Aorta (tissue), 5 donors: ENCODE data around the gene SMC6. TPM values are rescaled to one million over a fixed set of nuclear protein-coding genes. Genes with fewer than 3 reads are reported as not detected.

ENCODE experiments used
- ATAC-seq: fragments of 200-7000 bp; cut with Tn5 transposase; one replicate; pipeline ENCODE4 v1.9.1; 2022; ENCODE audit warnings: moderate library complexity; ENCODE audit not compliant: low FRiP score
- DNase-seq, 2 donors: peaks; one replicate each; pipeline ENCODE4 v3.0.0-alpha.2; 2020
- H3K27ac ChIP-seq, 2 donors: one replicate each; pipeline ENCODE4 v1.5.1; 2013; ENCODE audit warnings: low read length in 2 of 2, mild to moderate bottlenecking in 2 of 2, moderate library complexity in 2 of 2, control low read depth in 1 of 2, inconsistent platforms in 1 of 2, low read depth in 1 of 2
- H3K27me3 ChIP-seq, 2 donors: one replicate each; pipeline ENCODE4 v1.6.1; 2013; ENCODE audit warnings: control low read depth in 1 of 2, low read length in 1 of 2, mild to moderate bottlenecking in 1 of 2, moderate library complexity in 1 of 2; ENCODE audit not compliant: insufficient read depth in 2 of 2, control insufficient read depth in 1 of 2
- H3K36me3 ChIP-seq, 2 donors: one replicate each; pipeline ENCODE4 v1.6.1; 2013; ENCODE audit warnings: control low read depth in 1 of 2, low read length in 1 of 2, mild to moderate bottlenecking in 1 of 2; ENCODE audit not compliant: insufficient read depth in 2 of 2, control insufficient read depth in 1 of 2
- H3K4me1 ChIP-seq, 2 donors: one replicate each; pipeline ENCODE4 v1.6.1; 2013; ENCODE audit warnings: low read length in 2 of 2, control low read depth in 1 of 2, mild to moderate bottlenecking in 1 of 2, moderate library complexity in 1 of 2; ENCODE audit not compliant: insufficient read depth in 2 of 2, control insufficient read depth in 1 of 2
- H3K4me3 ChIP-seq, 2 donors: one replicate each; pipeline ENCODE4 v1.5.1; 2013; ENCODE audit warnings: low read length in 2 of 2, control low read depth in 1 of 2, mild to moderate bottlenecking in 1 of 2
- H3K9me3 ChIP-seq: one replicate; pipeline ENCODE4 v1.6.1; 2013; ENCODE audit warnings: mild to moderate bottlenecking, low read length; ENCODE audit not compliant: control insufficient read depth
- WGBS, 2 donors: extraction: QIAGEN DNeasy Blood & Tissue Kit; methylation state at CpG; one replicate each; pipeline ENCODE4 v1.1.7; 2013; 5-methylcytosine and 5-hydroxymethylcytosine counted together
- intact Hi-C, 2 donors: fragments of 100-400 bp; cut with DNase I; formaldehyde crosslinking; loops; one replicate each; pipeline versions ENCODE4 v1.14.2 to v1.15.0; 2022
- polyA plus RNA-seq, 2 donors: library from polyadenylated mRNA; stranded (reverse); fragments of 200-250 nt; gene quantifications; one replicate each; pipeline ENCODE4 v1.2.3, GENCODE V29; 2013
- total RNA-seq, 2 donors: library from RNA; stranded (reverse); fragmentation: NEBNext Ultra II Directional; extraction: Animal tissue kit (Norgen Biotek cat#: 25700); gene quantifications; one replicate each; pipeline ENCODE4 v1.2.1, GENCODE V29; 2021
- donor health status: healthy with polysubstance abuse.
- donor health status: Bipolar disorder and iron deficiency.
- donor health status: DM: no; HTN: no; CAD: no.
- donor health status: DM: no; HTN: no; CAD: no.
- donor health status: DM: yes; HTN: yes; CAD: no.

SMC6 gene
- total and polyA plus RNA-seq, 4 donors: 5.5 to 17.2 (median 8.6) TPM

DNA sequence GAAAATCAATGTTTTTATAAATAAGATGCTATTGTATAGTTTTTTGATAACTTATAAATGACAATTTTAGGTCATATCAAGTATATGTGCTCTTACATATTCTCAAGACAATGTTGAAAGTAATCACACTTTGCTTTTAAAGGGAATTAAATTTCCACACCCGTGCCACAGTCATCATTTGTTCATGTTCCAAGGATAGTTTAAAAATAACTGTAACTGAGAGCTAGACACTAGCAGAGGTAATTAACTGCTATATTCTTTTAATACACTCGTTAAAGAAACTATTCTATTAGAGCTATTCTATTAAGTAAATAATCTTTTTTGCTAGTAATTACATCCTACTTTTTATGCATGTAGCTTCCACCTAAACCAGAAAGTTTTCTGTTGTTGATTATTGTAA, 18.3 kb upstream of the SMC6 start:
- ATAC-seq: no peak
- Histone ChIP-seq H3K4me3 (no peak overlapping the region), H3K4me1 (no peaks in the 10 kb centered on the region), H3K9me3 (no peaks in the 10 kb centered on the region), H3K27ac (no peak overlapping the region), H3K36me3 (no peaks in the 10 kb centered on the region), H3K27me3 (no peaks in the 10 kb centered on the region)
- DNase-seq: no peak
- intact Hi-C loops: no loop called here
- WGBS, 2 donors: 85 to 91% methylated on average over 2 of the region's 2 CpGs

DNA sequence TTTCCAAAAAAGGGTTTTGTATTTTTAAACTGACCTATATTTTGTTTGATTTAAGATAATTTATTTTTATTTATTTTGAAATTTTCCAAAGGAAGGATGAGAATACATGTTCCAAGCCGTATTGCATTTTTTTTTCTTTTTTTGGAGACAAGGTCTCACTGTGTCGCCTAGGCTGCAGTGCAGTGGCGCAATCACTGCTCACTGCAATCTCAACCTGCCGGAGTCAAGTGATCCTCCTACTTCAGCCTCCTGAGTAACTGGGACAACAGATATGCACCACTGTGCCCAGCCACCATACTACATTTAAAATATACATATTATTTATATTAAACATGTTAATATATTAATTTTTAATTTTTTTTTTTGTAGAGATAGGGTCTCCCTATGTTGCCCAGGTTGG, 15.3 kb upstream of the SMC6 start:
- 95 to 97% methylated on average over 4 of the region's 4 CpGs for WGBS, 2 donors
- no peak for ATAC-seq
- Histone ChIP-seq H3K27ac (no peak overlapping the region), H3K9me3 (no peaks in the 10 kb centered on the region), H3K27me3 (no peaks in the 10 kb centered on the region), H3K36me3 (no peaks in the 10 kb centered on the region), H3K4me1 (no peaks in the 10 kb centered on the region), H3K4me3 (no peak overlapping the region)
- intact Hi-C loops: no loop called here
- DNase-seq: no peak

DNA sequence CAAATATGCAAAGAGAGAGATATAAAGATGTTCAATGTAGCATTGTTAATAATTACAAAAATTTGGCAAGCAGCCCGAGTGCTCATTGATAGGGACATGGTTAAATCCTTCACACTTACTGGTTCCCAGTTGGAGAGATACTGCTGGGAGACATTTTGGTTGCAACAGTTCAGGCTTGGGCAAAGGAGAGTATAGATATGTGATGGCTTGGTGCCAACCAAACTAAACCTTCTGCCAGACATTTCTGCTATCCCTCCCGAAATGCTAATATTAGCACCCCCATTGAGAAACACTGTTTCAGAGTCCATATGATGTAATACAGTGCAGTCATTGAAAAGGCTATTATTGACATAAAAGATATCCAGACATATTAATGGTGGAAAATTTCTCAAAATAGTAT, 11.8 kb upstream of the SMC6 start:
- DNase-seq (no peak), ATAC-seq (no peak)
- no peak overlapping the region for H3K27ac ChIP-seq
- WGBS, 2 donors: 42 to 48% methylated on average over 2 of the region's 2 CpGs
- no peaks in the 10 kb centered on the region for H3K9me3 ChIP-seq
- intact Hi-C loops: no loop called here
- H3K36me3 ChIP-seq: no peaks in the 10 kb centered on the region
- H3K4me3 ChIP-seq: no peak overlapping the region
- H3K4me1 ChIP-seq: no peaks in the 10 kb centered on the region
- no peaks in the 10 kb centered on the region for H3K27me3 ChIP-seq

DNA sequence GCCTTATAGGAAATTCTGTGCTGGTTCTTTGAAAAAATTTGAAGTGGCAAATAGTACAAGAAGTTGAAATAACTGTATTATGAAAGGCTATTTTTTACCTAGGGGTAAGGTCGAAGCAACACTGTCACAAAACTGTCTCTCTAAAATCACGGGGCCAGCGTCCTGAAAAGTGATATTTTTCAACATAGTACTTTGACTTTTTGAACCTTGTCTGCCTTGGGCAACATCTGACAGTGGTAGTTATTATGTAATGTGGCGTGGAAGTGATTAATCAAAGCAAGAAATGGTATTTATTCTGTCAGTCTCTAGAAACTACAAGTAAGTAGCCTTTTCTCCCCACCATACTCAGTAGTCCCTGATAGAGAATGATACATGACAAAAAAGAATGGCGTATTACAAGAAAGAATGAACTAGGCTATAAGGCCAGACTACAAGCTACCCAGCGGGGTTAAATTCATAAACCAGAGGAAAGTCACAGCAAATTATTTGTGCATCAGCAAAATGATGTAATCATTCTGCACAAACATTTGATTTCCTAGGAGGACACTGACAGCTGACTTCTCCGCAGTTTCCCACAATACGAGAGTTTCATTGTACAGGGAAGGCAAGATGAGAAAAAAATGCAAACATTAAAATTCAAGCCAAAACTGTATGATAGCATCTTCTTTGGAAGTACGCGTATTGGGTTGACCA, 10.2 kb upstream of the SMC6 start:
- intact Hi-C loops: no loop called here
- Histone ChIP-seq H3K9me3 (no peaks in the 10 kb centered on the region), H3K4me1 (no peaks in the 10 kb centered on the region), H3K4me3 (no peak overlapping the region), H3K36me3 (no peaks in the 10 kb centered on the region), H3K27ac (no peak overlapping the region), H3K27me3 (no peaks in the 10 kb centered on the region)
- DNase-seq (no peak), ATAC-seq (no peak)
- WGBS, 2 donors: 86 to 88% methylated on average over 10 of the region's 10 CpGs

DNA sequence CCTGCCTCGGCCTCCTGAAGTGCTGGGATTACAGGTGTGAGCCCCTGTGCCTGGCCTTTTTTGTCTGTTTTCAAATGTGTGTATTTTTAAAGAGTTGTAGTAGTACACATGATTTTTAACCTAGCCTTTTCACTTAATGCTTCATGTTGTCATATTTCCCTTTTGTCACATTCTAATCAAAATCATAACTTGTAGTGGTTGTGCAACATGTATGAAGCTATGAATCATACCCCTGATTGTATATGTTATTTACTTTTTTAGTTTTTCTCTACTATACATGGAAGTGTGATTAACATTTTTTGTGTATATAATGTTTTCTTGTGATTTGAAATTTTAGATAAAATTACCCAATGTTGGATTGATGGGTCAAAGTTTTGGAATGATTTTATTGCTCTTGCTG, 8.8 kb upstream of the SMC6 start:
- H3K4me1 ChIP-seq: no peaks in the 10 kb centered on the region
- intact Hi-C loops: no loop called here

DNA sequence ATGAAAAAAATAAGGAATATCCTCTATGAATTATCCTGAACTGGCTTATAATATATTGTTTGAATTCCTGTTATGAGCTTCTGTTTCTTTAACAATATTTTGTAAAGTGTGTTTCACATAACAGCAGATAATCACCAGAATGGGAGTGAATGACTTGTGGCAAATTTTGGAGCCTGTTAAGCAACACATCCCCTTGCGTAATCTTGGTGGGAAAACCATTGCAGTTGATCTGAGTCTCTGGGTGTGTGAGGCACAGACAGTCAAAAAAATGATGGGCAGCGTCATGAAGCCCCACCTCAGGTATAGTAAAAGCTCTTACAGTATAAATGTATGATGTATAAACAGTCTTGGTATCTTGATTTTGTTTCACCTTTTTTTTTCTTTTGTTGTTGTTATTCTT, 6.2 kb upstream of the SMC6 start:
- intact Hi-C loops: no loop called here
- Histone ChIP-seq H3K4me1 (no peaks in the 10 kb centered on the region), H3K36me3 (no peaks in the 10 kb centered on the region), H3K9me3 (no peaks in the 10 kb centered on the region), H3K4me3 (no peak overlapping the region), H3K27ac (no peak overlapping the region), H3K27me3 (no peaks in the 10 kb centered on the region)
- ATAC-seq (no peak), DNase-seq (no peak)
- WGBS, 2 donors: 95% methylated on average over 2 of the region's 2 CpGs

More for the DNA sequence above, 8.8 kb upstream of the SMC6 start:
- H3K36me3 ChIP-seq: no peaks in the 10 kb centered on the region
- H3K27me3 ChIP-seq: no peaks in the 10 kb centered on the region
- 93 to 96% methylated on average over 1 of the region's 1 CpG for WGBS, 2 donors
- H3K9me3 ChIP-seq: no peaks in the 10 kb centered on the region
- H3K4me3 ChIP-seq: no peak overlapping the region
- ATAC-seq (no peak), DNase-seq (no peak)
- no peak overlapping the region for H3K27ac ChIP-seq

DNA sequence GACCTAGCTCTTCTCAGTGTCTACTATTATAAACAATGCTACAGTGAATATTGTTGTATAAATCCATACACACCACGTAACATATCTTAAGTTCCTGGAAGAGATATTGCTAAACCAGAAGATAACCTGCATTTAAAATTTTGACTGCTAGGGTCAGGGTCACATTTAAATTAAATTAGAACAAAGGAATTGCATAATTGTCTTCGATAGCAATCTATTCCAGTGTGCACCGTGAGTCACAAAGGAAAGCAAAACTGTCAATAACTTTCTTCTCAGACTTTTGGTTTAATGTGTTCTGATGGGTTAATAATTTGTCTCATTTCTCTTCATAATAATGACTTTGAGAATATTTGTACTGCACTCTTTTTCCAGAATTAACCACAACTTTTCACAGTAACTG, 4.5 kb upstream of the SMC6 start:
- H3K27me3 ChIP-seq: no peaks in the 10 kb centered on the region
- DNase-seq: no peak
- WGBS, 2 donors: 89% methylated on average over 3 of the region's 3 CpGs
- H3K4me1 ChIP-seq: no peaks in the 10 kb centered on the region
- H3K36me3 ChIP-seq: no peaks in the 10 kb centered on the region
- intact Hi-C loops: no loop called here
- no peaks in the 10 kb centered on the region for H3K9me3 ChIP-seq
- H3K27ac ChIP-seq: no peak overlapping the region
- no peak for ATAC-seq
- H3K4me3 ChIP-seq: no peak overlapping the region

DNA sequence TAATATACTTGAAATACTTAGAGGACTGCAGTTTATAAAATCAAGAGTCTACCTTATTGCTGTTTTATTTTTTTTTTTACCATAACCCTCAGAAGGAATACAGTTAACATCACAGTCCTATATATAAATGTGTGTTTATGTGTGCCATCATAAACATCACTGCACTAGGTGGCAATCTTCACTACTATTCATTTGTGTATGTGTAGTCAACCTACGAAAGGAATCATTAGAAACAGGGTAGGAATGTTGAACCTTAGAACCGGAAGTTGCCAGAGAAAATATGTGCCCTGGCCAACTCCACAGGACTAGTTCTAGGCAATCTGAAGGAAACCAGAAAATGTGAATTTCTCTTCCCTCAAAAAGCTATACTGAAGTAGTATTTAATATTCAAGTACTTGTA, 3.7 kb upstream of the SMC6 start:
- Histone ChIP-seq H3K4me1 (peaks cover 0 to 5% of the 10 kb centered on the region in 2 donors), H3K4me3 (no peak overlapping the region), H3K36me3 (no peaks in the 10 kb centered on the region), H3K27me3 (no peaks in the 10 kb centered on the region), H3K9me3 (no peaks in the 10 kb centered on the region), H3K27ac (no peak overlapping the region)
- ATAC-seq (no peak), DNase-seq (no peak)
- 7 to 9% methylated on average over 2 of the region's 2 CpGs for WGBS, 2 donors
- intact Hi-C loops: no loop called here

DNA sequence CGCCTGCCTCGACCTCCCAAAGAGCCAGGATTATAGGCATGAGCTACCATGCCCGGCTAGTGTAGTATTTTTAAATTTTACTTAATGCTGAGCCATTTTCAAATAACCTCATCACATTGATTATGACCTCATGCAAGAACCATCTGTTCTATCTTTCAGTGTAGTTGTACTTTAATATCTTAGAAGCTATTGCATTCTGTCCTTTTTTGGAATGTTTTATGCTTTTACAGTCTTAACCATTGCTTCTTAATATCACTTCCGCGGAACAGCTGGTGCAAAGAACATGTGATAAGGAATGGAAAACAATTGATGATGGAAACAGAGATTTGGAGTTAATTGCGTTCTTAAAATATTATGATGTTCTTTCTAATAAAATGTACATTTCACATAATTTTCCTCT, 3.1 kb upstream of the SMC6 start:
- H3K27me3 ChIP-seq: no peaks in the 10 kb centered on the region
- H3K27ac ChIP-seq: no peak overlapping the region
- no peaks in the 10 kb centered on the region for H3K9me3 ChIP-seq
- WGBS, 2 donors: 63 to 69% methylated on average over 6 of the region's 6 CpGs
- H3K4me3 ChIP-seq: no peak overlapping the region
- H3K36me3 ChIP-seq: no peaks in the 10 kb centered on the region
- intact Hi-C loops: no loop called here
- DNase-seq (no peak), ATAC-seq (no peak)
- H3K4me1 ChIP-seq: peaks cover 0 to 5% of the 10 kb centered on the region in 2 donors
